NCI-H1417 (cell line): Measurements from ENCODE around the gene APOBEC2.
A peak's percentile ranks its signal among the peaks of the same experiment; 100 is the strongest.

ENCODE experiments used
- DNase-seq, 3 experiments: peaks; one replicate each; lab custom pipeline; 2025; lab: John Stamatoyannopoulos, UW

APOBEC2 gene

DNA sequence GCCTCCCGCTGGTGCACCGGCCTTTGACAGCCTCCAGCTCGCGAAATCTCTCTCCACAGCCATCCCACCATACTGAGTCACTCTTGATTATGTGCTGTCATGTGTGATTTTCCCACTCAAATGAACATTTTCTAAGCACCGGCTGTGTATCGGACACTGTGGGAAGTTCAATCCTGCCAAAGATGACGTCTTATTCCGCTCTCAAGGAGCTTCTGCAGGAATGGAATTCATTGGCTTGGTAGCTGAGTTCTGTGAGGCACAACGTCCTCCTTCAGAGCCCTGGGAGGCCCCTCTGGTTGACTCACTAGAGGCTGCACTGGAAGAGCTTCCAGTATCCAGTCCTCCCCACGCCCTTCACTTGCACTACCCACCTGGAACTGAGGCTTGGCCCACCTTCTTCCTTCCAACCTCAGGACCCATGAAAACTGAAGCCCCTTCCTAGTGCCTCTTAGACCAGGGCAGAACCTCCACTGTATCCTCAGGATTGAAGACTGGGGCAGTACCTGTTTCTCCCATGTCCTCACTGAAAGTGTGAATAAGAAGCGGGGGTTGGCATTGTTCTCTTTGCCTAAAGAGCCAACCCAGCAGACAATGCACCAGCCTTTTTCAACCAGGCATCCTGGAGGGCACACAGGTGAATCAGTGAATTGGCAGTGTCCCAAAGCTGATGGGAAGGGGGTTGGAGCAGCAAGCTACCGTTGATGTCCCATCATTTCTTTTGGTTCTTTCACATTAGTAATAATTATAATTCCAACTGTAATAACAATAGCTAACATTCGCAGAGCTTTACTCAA is 15.7 kb upstream of the APOBEC2 start:
- no peak for DNase-seq

GRCh38 chr6:41038205-41038604 is 14.8 kb upstream of the APOBEC2 start:
- DNase-seq = no peak

DNA sequence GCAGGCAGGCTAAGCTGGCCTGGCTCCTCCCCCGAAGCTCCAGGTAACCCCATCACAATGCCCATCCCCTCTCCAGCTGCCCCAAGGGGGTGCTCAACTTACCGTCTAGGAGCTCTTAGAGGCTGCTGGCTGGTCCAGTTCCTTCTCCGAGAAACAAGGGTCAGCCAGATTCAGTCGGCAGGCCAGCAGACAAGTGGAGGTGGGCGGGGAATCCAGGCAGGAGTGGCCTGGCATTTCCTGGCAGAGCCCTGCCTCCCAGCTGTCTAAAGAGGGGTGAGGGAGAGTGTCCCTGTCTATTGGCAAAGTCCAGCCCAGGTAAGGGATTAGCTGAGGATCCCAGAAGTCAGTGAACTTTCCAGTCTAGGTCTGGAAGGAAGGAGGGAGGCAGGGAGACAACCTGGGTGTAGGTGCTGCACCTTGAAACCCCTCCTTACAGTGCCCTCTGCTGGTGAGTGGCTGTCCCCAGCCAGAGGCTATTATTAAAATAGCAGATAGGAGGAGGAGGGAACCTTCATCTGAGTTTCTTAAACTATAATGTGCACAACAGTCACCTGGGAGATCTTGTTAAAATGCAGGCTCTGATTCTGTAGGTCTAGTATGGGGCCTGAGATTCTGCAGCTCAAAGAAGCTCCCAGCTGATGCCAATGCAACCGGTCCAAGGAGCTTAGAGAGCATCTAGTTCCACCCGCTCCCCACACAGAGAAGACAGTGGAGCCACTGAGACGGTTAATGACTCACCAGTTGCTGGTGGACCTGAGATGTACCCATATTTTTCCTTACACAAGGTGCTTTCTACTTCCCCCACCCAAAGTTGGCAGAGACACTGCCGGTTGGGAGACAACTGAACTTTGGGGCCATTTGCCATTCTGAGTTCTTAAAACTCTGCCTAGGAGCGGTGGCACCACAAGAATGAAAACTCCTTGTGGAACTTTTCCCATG is 13.7 kb upstream of the APOBEC2 start, which contains the start of gene UNC5CL:
TSS of gene UNC5CL (minus strand) at position 162 of the 939 bp plus-strand sequence. CDS start 4,147 bp downstream, outside the sequence.
- peak; percentile 20 to 51 (median 43) for DNase-seq

GRCh38 chr6:41040101-41040939 is 12.7 kb upstream of the APOBEC2 start:
- DNase-seq = no peak

DNA sequence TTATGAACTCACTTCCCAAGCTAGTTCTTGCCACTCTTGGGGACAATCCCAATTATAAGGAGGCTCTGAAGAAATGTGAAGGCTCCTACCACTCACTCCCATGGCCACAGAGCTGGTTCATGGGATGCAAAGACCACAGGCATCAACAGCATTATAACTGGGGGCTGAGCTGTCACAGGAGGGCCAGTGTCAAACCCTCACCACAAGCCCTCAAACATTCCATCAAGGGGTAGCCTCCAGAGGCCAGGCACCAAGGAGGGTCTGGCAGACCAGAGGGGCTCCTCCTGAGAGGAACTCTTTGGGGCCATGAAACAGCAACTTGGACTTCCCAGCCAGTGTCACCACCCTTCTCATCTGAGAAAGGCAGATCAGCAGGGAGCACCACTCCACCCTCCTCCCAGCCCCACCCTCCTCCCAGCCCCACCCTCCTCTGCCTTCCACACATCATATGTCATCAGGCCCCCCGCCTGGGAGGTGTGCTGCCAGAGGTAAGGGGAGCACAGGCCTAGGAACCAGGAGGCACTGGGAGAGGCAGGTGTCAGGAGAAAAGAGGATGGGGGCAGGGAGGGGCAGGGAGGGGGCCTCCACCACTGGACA is 12.0 kb upstream of the APOBEC2 start:
- DNase-seq = peak in 1 of 3 experiments; percentile 14

DNA sequence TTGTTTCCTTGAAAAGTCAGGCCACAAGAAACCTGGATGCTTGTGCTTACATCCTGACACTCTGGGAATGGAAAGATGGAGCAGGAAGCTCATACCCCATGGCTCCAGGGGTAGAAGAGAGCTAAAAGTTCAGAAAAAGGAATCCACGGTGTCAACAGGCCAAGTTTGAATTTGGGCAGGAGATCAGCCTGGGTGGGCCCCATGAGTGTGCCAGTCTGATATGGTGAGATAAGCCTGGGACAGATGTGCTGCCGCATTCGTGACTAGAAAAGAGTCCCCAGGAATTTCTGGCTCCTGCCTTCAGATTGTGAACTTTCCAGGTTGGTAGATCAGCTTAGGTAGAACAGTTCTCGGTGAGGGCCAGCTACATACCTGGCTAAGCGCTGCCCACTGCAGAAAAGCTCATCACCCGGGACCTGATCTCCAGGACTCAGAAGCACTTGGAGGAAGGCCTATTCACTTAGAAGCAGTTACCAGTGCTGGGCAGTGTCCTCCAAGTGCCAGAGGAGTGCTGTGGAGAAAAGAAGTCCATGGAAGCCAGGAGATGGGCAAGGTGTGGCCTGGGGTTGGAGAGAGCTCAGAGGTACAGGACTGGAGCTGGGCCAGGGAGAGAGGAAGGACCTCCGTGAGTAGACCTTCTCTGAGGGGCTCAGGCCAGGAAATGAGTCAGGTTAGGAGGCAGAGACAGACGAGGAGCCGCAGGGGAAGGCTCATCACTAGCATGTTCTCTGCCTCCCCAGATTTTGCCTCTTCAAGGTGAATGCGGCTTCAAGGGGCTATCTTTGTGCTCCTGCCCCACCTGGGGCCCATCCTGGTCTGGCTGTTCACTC is 10.6 kb upstream of the APOBEC2 start, which contains the start of gene TSPO2:
TSS of gene TSPO2 (plus strand) at position 242 of the 830 bp plus-strand sequence. CDS start at position 761, 519 bp downstream.
- no peak for DNase-seq

DNA sequence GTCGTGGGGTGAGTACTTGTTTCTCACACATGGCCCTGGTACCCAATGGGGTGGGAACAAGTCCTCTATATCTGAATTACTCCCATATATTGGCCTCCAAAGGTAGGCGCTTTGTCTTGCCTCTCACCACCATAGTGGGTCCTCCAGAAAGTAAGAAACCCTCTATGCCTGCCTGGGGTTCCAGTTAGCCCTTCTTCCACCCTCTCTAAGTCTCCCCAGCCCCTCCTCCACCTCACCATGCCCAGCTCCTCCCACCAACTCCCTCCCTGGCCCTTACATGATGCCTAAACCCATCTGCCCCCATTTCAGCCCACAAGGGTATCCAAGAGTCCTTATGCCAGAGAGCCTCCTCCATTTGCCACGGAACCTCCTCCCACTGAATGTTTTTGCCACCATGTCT is 9.9 kb upstream of the APOBEC2 start:
- no peak for DNase-seq

DNA sequence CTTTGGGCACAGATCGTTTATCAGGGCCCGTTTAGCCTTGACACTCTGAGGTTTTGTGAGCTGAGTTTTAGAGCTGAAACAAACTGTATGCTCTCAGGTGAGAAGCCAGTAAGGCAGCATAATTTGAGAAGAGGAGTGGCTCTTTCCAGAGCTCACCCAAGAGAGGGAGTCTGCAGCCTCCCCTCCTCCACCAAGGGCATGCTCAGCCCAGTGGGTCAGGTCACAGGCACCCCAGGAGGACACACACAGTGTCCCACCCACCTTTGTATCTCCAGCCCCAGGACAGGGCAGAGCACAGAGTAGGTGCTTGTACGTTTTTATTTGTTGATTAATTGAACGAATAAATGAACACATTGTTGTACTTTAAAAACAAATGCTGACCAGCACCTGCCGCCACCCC is 7.3 kb upstream of the APOBEC2 start:
- DNase-seq = peak in 1 of 3 experiments; percentile 46

- DNase-seq = no peak
These were observed 6.9 kb upstream of the APOBEC2 start for GRCh38 chr6:41046084-41046483.

GRCh38 chr6:41047306-41047705 is 5.7 kb upstream of the APOBEC2 start:
- no peak for DNase-seq

GRCh38 chr6:41047745-41048732 is 5.0 kb upstream of the APOBEC2 start:
- DNase-seq = no peak

GRCh38 chr6:41049521-41049920 is 3.5 kb upstream of the APOBEC2 start:
- DNase-seq = no peak

- no peak for DNase-seq
These were observed 3.0 kb upstream of the APOBEC2 start for GRCh38 chr6:41049955-41050354.

DNA sequence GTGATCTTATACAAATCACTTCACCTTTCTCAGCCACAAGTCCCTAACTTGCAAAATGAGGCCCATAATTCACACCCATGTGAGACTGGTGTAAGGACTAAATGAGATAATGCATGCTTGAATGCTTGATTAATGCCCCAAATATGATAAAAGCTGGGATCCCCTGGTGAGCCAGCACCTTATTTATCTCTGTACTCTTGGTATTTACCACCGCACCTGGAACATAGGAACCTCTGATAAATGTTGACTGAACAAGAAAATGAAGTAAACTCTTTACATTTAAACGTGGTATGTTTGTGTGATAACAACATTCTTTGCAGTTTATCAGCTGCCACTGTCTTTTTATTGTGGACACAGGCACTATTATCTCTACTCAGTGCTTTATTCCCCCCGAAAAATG is 2.5 kb upstream of the APOBEC2 start:
- DNase-seq = no peak

- DNase-seq = no peak
These were observed 1.1 kb upstream of the APOBEC2 start for GRCh38 chr6:41051873-41052272.

DNA sequence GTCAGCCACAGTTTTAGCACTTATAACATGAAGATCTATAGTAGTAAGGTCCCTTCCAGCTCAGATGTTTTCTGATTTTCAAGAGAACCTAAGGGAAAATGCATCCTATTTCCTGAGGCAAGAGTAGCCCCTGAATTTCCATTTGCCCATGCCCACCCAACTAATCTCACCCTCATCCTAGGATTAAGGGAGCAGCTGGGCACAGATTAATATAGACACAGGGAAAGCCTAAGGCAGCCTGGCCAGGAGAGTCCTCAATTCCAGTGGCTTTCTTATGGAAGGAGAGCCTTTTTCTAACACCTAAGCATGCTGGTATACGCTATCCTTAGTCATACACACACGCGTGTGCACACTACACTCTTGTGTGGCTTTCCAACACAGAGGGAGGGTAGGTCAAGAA is 1.5 kb downstream of the APOBEC2 start:
- no peak for DNase-seq

- peak; percentile 29 to 65 (median 31) for DNase-seq
These were observed 2.1 kb downstream of the APOBEC2 start for GRCh38 chr6:41055149-41055548.

DNA sequence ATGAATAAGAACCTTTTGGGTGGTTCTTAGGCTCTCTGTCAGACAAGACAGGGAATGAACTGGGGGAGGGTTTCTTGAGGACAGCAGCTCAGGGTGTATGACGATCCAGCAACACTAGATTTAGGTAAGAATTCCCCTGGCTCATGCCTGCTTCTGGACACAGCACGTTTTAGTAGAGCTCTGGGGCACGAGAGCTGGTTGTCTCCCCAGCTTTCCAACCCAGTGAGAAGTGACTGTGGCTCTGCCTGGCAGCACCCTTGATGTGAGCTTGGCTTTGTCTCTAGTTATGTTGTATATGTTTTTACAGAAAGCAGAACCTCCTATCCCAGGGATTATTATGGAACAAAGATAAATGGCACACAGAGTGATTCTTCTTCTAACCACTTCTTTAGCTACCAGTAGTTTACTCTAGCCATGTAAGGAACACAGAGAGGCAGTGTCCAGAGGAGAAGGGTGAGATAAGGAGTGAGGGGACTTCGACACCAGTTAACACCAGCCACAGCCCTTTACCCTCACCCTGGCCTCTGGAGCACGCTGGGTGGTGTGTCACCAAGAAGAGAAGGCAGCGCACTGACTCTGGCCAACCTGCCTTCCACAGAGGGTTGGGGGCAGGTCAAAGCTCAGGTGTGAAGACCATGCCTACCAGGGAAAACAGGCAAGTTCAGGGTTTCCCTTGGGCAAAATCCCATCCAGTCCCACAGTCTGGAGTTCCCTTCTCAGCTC is 3.9 kb downstream of the APOBEC2 start:
- no peak for DNase-seq
